Esophagus squamous epithelium (tissue), 4 donors: ENCODE results near the gene C1orf21.

ENCODE experiments used
- POLR2A ChIP-seq, 4 donors: fragments of 450-650 bp; IDR thresholded peaks; one replicate each; pipeline ENCODE4 v1.6.1; 2017; ENCODE audit warnings: antibody characterized with exemption in 4 of 4, mild to moderate bottlenecking in 4 of 4, moderate library complexity in 3 of 4
- TF ChIP-seq, protein P1 (sequence below), 6 experiments: fragments of 450-650 bp in 4 of 6; fragments of 200-600 bp in 2 of 6; sonication (generic) in 2 of 6; IDR thresholded peaks; one replicate each; pipeline ENCODE4 v1.5.1; 2016 to 2019; ENCODE audit warnings: antibody characterized with exemption in 6 of 6, mild to moderate bottlenecking in 4 of 6, moderate library complexity in 4 of 6

DNA sequence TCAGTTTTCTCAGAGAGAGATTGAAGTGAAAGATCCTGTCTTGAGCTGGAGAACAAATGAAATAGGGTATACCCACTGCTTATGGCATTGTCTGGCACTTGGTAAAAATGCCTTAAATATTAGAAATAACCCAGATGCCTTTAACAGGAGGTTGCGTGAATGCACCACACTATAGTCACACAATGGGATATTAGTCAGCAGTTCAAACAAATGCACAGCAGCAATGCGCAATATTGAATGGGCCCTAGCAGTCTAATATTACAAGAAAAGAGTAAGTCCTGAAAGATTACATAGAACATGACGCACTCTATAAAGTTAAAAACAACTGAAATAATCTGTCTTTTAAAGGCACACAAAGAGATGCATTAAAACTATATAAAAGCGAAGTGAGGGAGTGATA is 206.8 kb downstream of the C1orf21 start:
- TF ChIP-seq, protein P1, sequence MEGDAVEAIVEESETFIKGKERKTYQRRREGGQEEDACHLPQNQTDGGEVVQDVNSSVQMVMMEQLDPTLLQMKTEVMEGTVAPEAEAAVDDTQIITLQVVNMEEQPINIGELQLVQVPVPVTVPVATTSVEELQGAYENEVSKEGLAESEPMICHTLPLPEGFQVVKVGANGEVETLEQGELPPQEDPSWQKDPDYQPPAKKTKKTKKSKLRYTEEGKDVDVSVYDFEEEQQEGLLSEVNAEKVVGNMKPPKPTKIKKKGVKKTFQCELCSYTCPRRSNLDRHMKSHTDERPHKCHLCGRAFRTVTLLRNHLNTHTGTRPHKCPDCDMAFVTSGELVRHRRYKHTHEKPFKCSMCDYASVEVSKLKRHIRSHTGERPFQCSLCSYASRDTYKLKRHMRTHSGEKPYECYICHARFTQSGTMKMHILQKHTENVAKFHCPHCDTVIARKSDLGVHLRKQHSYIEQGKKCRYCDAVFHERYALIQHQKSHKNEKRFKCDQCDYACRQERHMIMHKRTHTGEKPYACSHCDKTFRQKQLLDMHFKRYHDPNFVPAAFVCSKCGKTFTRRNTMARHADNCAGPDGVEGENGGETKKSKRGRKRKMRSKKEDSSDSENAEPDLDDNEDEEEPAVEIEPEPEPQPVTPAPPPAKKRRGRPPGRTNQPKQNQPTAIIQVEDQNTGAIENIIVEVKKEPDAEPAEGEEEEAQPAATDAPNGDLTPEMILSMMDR (IDR thresholded peaks at IDR 0.05): no peak
- no peak for TF ChIP-seq POLR2A (IDR thresholded peaks at IDR 0.05)
